ENCODE data around the gene ZNF214. TPM values are rescaled to one million over a fixed set of nuclear protein-coding genes. Genes with fewer than 3 reads are reported as not detected.

Gene ZNF214
- 0.65 and 0.97 TPM in 2 replicates for polyA plus RNA-seq (2014; cell fraction: cytosol; rRNA removed)
- polyA plus RNA-seq (2014; cell fraction: nucleus; rRNA removed) = 1.1 and 2.4 TPM in 2 replicates

- DNase-seq (ENCODE audit: low spot score) = peak; percentile 80
These were observed at the start of gene ZNF214, which contains the start of gene NLRP14 for GRCh38 chr11:7020183-7020917. TSS of gene ZNF214 (minus strand) at chr11:7020346. CDS start at chr11:7002835, 17,511 bp downstream. TSS of gene NLRP14 (plus strand) at chr11:7020479. CDS start at chr11:7038587, 18,108 bp downstream.

- no peak for DNase-seq (ENCODE audit: low spot score)
These were observed 42.4 kb upstream of the ZNF214 start for GRCh38 chr11:7062534-7062933.

- DNase-seq (ENCODE audit: low spot score) = no peak
These were observed 40.7 kb upstream of the ZNF214 start for GRCh38 chr11:7060868-7061267.

GRCh38 chr11:7057641-7058040 lies 37.5 kb upstream of the ZNF214 start:
- no peak for DNase-seq (ENCODE audit: low spot score)

- DNase-seq (ENCODE audit: low spot score) = no peak
These were observed 36.8 kb upstream of the ZNF214 start for GRCh38 chr11:7056828-7057513.

- no peak for DNase-seq (ENCODE audit: low spot score)
These were observed 30.0 kb upstream of the ZNF214 start for GRCh38 chr11:7050191-7050590.

- DNase-seq (ENCODE audit: low spot score) = no peak
These were observed 26.5 kb upstream of the ZNF214 start for GRCh38 chr11:7046474-7047175.

GRCh38 chr11:7034019-7034418 lies 13.9 kb upstream of the ZNF214 start:
- no peak for DNase-seq (ENCODE audit: low spot score)

GRCh38 chr11:7032692-7033091 lies 12.5 kb upstream of the ZNF214 start:
- DNase-seq (ENCODE audit: low spot score) = no peak

GRCh38 chr11:7031471-7031871 lies 11.3 kb upstream of the ZNF214 start:
- no peak for DNase-seq (ENCODE audit: low spot score)

- DNase-seq (ENCODE audit: low spot score) = no peak
These were observed 10.7 kb upstream of the ZNF214 start for GRCh38 chr11:7030836-7031235.

- DNase-seq (ENCODE audit: low spot score) = no peak
These were observed 8.0 kb upstream of the ZNF214 start for GRCh38 chr11:7028141-7028540.

- DNase-seq (ENCODE audit: low spot score) = no peak
These were observed 1.2 kb upstream of the ZNF214 start for GRCh38 chr11:7021318-7021717.

- DNase-seq (ENCODE audit: low spot score) = no peak
These were observed 505 bp downstream of the ZNF214 start for GRCh38 chr11:7019500-7020182.

- DNase-seq (ENCODE audit: low spot score) = no peak
These were observed 4.1 kb downstream of the ZNF214 start for GRCh38 chr11:7016011-7016410.

- no peak for DNase-seq (ENCODE audit: low spot score)
These were observed 6.0 kb downstream of the ZNF214 start for GRCh38 chr11:7014118-7014517.

GRCh38 chr11:7004482-7004881 lies 15.7 kb downstream of the ZNF214 start:
- no peak for DNase-seq (ENCODE audit: low spot score)

- no peak for DNase-seq (ENCODE audit: low spot score)
These were observed 24.4 kb downstream of the ZNF214 start for GRCh38 chr11:6995703-6996102.

- DNase-seq (ENCODE audit: low spot score) = no peak
These were observed 27.4 kb downstream of the ZNF214 start for GRCh38 chr11:6992457-6993417.

- DNase-seq (ENCODE audit: low spot score) = no peak
These were observed 28.1 kb downstream of the ZNF214 start for GRCh38 chr11:6992026-6992425.

Measured in SK-N-DZ (cell line).